GM12878 (cell line): Measurements from ENCODE around the gene PDXDC1. TPM values are rescaled to one million over a fixed set of nuclear protein-coding genes. Genes with fewer than 3 reads are reported as not detected.
A peak's percentile ranks its signal among the peaks of the same experiment; 100 is the strongest.
"Not testable (repeated sequence)": the region's sequence is repeated elsewhere in the genome, so short reads cannot be mapped to it uniquely, and the experiment has no call there.

Experiments used
- ATAC-seq: fragments of 200-7000 bp; cut with Tn5 transposase; 3 replicates; pipeline ENCODE4 v1.9.1; 2020; ENCODE audit warnings: mild to moderate bottlenecking, moderate library complexity
- BruUV-seq: library from RNA; stranded (reverse); fragments of 400-500 nt; replicated peaks from 2 replicates; lab custom pipeline; 2021; lab: Mats Ljungman, UMichigan
- CTCF ChIA-PET: fragments of 300-600 bp; sonication (Branson Sonifier 250); formaldehyde crosslinking; extraction: SDS; loops from one replicate; lab custom pipeline; 2021; ENCODE audit warnings: inconsistent platforms; lab: Yijun Ruan, JAX
- POLR2A ChIA-PET: fragments of 350-600 bp; formaldehyde crosslinking; extraction: SDS; loops from one replicate; lab custom pipeline; 2021; ENCODE audit warnings: inconsistent platforms; lab: Charles Lee
- RAD21 ChIA-PET: fragments of 300-600 bp; sonication (Branson Sonifier 250); formaldehyde crosslinking; loops from one replicate; lab custom pipeline; 2023; ENCODE audit warnings: antibody characterized with exemption; ENCODE audit not compliant: unreplicated experiment; lab: Charles Lee
- SMC1A ChIA-PET: fragments of 300-600 bp; sonication (Branson Sonifier 250); formaldehyde crosslinking; loops from one replicate; lab custom pipeline; 2023; ENCODE audit not compliant: unreplicated experiment, uncharacterized antibody; lab: Charles Lee
- DNase-seq: peaks from one replicate; pipeline ENCODE4 v3.0.0-alpha.2; 2011; ENCODE audit warnings: low read depth, low spot score
- FAIRE-seq: peaks from 3 replicates; lab custom pipeline; 2011; peaks lifted over from hg19 to GRCh38; lab: Jason Lieb, UNC
- H2AFZ ChIP-seq: 2 replicates; pipeline ENCODE4 v1.6.0; 2011; ENCODE audit warnings: low read depth, low read length, control low read depth; ENCODE audit not compliant: control insufficient read depth
- H3K27ac ChIP-seq: 2 replicates; pipeline ENCODE4 v1.5.1; 2011; ENCODE audit warnings: control low read depth; ENCODE audit not compliant: control insufficient read depth, insufficient read depth
- H3K27me3 ChIP-seq, 2 experiments: replicated peaks in 1 of 2; 2 replicates each; pipeline versions ENCODE4 v1.6.0 to v1.6.1; 2011; ENCODE audit warnings: low read length in 1 of 2; ENCODE audit not compliant: control insufficient read depth in 2 of 2, insufficient read depth in 2 of 2
- H3K36me3 ChIP-seq, 2 experiments: 2 replicates each; pipeline ENCODE4 v1.5.1; 2011; ENCODE audit warnings: low read length in 1 of 2; ENCODE audit not compliant: control insufficient read depth in 2 of 2, insufficient read depth in 2 of 2
- H3K4me1 ChIP-seq: 2 replicates; pipeline ENCODE4 v1.6.1; 2011; ENCODE audit warnings: mild to moderate bottlenecking, low read length, moderate library complexity, mixed read lengths; ENCODE audit not compliant: control insufficient read depth, insufficient read depth
- H3K4me2 ChIP-seq: 2 replicates; pipeline ENCODE4 v1.6.0; 2011; ENCODE audit warnings: control low read depth; ENCODE audit not compliant: control insufficient read depth, insufficient read depth
- H3K4me3 ChIP-seq: fragments of 200-600 bp; sonication (generic); 2 replicates; pipeline ENCODE4 v1.5.1; 2016
- H3K79me2 ChIP-seq: 2 replicates; pipeline ENCODE4 v1.6.0; 2011; ENCODE audit warnings: low read length; ENCODE audit not compliant: control insufficient read depth, insufficient read depth
- H3K9ac ChIP-seq: 2 replicates; pipeline ENCODE4 v1.8.0; 2011; ENCODE audit warnings: low read length, control low read depth, mixed read lengths; ENCODE audit not compliant: control insufficient read depth, insufficient read depth
- H3K9me3 ChIP-seq: replicated peaks from 3 replicates; pipeline ENCODE4 v1.5.1; 2011; ENCODE audit warnings: mild to moderate bottlenecking, low read length; ENCODE audit not compliant: control insufficient read depth, insufficient read depth
- H4K20me1 ChIP-seq: 2 replicates; pipeline ENCODE4 v1.6.0; 2011; ENCODE audit not compliant: control insufficient read depth, insufficient read depth
- ATF7 ChIP-seq: fragments of 450-650 bp; IDR thresholded peaks from 2 replicates; pipeline ENCODE4 v1.6.1; 2016; ENCODE audit warnings: low read depth, mild to moderate bottlenecking
- BHLHE40 ChIP-seq, 2 experiments: fragments of 450-650 bp in 1 of 2; IDR thresholded peaks; 2 replicates each; pipeline ENCODE4 v1.6.1; 2011 to 2017; ENCODE audit warnings: low read depth in 2 of 2, borderline replicate concordance in 1 of 2, improper control_type of control experiment in 1 of 2, low read length in 1 of 2, mild to moderate bottlenecking in 1 of 2
- CHD1 ChIP-seq: IDR thresholded peaks from 2 replicates; pipeline ENCODE4 v1.6.1; 2012; ENCODE audit warnings: low read depth, low read length, improper control_type of control experiment
- GATAD2B ChIP-seq: fragments of 450-650 bp; conservative IDR thresholded peaks from 2 replicates; pipeline ENCODE4 v1.6.1; 2017; ENCODE audit warnings: low read depth, mild to moderate bottlenecking, moderate library complexity
- LARP7 ChIP-seq: fragments of 450-650 bp; IDR thresholded peaks from 2 replicates; pipeline ENCODE4 v1.6.1; 2017; ENCODE audit warnings: mild to moderate bottlenecking
- NRF1 ChIP-seq: conservative IDR thresholded peaks from 2 replicates; pipeline ENCODE4 v1.6.1; 2011; ENCODE audit warnings: mild to moderate bottlenecking, low read depth, low read length, improper control_type of control experiment
- RB1 ChIP-seq: fragments of 450-650 bp; formaldehyde crosslinking; IDR thresholded peaks from 2 replicates; pipeline ENCODE4 v1.6.1; 2017; ENCODE audit warnings: mild to moderate bottlenecking, borderline replicate concordance
- TAF1 ChIP-seq: IDR thresholded peaks from 2 replicates; pipeline ENCODE4 v1.6.1; 2011; ENCODE audit warnings: mild to moderate bottlenecking, low read depth, low read length, borderline replicate concordance
- WGBS: methylation state at CpG from one replicate; pipeline ENCODE4 v1.1.6; 2016; ENCODE audit warnings: low lambda C conversion rate; ENCODE audit not compliant: insufficient replicate concordance, insufficient coverage; ENCODE audit errors: missing lambda C conversion rate; 5-methylcytosine and 5-hydroxymethylcytosine counted together
- in situ Hi-C: fragments of 300-500 bp; cut with MboI; formaldehyde crosslinking; loops from 9 replicates; pipeline ENCODE4 v1.14.3; 2018; ENCODE audit warnings: mixed read lengths
- intact Hi-C: fragments of 100-400 bp; cut with micrococcal nuclease; formaldehyde crosslinking; loops from one replicate; pipeline ENCODE4 v1.14.2; 2022; ENCODE audit not compliant: unreplicated experiment
- polyA plus RNA-seq, 11 experiments: library from polyadenylated mRNA; depleted of rRNA in 4 of 11; unstranded in 6 of 11; stranded (reverse) in 5 of 11; fragments of >200 nt; fragmentation: Nextera tagmentation in 4 of 11; fragmentation: Illumina TruSeq in 1 of 11; extraction: Ambion mirVana in 4 of 11; extraction: Trizol in 1 of 11; gene quantifications; 1 replicate in 1 of 11; 2 replicates in 10 of 11; pipeline versions ENCODE4 v1.2.1 to v1.2.3, GENCODE V29; 2011 to 2016; ENCODE audit warnings: inconsistent platforms in 2 of 11, missing spikeins in 2 of 11, low read depth in 1 of 11
- total RNA-seq, 4 experiments: library from RNA; depleted of rRNA in 3 of 4; stranded (reverse); fragments of >200 nt in 3 of 4; fragmentation: Illumina TruSeq in 1 of 4; extraction: Trizol in 1 of 4; gene quantifications; 2 replicates each; pipeline versions ENCODE4 v1.2.1 to v1.2.3, GENCODE V29; 2013 to 2021

PDXDC1 gene
- total and polyA plus RNA-seq, 10 of the 15 experiments (the other 5 are each of a cell fraction or from before 2014, with no cell fraction given) = 6.1 to 78.2 (median 53.8) TPM

DNA sequence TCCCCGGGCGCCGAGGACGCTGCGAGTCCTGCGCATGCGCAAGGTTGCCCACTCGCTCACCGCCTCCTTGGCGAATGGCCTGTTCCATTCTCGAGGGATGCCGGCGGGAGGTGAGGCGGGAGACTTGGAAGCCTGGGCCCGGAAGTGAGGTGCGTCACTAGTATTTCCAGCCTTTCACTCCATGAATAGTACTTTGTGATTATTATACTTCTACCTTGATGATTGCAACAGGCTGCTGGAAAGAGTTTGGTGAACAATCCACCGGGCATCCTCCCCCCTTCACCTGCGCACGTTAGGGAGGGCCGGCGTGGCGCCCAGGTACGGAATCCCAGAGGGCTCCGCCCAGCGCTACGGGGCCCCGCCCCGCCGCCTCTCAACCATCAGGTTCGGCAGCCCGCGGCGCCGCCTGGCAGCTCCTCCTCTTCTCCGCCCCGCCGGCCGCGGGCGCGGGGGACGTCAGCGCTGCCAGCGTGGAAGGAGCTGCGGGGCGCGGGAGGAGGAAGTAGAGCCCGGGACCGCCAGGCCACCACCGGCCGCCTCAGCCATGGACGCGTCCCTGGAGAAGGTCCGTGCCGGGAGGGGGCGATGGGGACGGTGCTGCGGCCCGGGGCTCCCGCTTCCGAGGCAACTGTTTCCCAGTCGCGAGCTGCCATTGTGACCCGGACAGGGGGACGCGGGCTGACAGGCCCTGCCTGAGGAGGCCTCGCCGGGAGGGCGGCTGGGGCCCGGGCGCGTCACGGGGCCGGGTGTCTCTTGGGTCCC is at the start of gene PDXDC1 (continued):
- TF ChIP-seq TAF1 (peak; percentile 50; the same call in 1 of the 2 replicates), NRF1 (0 out of 2 replicates have a peak, but pooled peaks have one; percentile 33), CHD1 (peak; percentile 95), RB1 (peak; percentile 64; the same call in 1 of the 2 replicates), ATF7 (peak; percentile 99), BHLHE40 (IDR thresholded peaks at IDR 0.05; ENCODE audit: borderline replicate concordance in 1 of 2, low read depth in 2 of 2, low read length in 1 of 2) (peak; percentile 81 to 91), GATAD2B (peak; percentile 61; the same call in 1 of the 2 replicates), LARP7 (peak; percentile 59; the same call in 1 of the 2 replicates)

DNA sequence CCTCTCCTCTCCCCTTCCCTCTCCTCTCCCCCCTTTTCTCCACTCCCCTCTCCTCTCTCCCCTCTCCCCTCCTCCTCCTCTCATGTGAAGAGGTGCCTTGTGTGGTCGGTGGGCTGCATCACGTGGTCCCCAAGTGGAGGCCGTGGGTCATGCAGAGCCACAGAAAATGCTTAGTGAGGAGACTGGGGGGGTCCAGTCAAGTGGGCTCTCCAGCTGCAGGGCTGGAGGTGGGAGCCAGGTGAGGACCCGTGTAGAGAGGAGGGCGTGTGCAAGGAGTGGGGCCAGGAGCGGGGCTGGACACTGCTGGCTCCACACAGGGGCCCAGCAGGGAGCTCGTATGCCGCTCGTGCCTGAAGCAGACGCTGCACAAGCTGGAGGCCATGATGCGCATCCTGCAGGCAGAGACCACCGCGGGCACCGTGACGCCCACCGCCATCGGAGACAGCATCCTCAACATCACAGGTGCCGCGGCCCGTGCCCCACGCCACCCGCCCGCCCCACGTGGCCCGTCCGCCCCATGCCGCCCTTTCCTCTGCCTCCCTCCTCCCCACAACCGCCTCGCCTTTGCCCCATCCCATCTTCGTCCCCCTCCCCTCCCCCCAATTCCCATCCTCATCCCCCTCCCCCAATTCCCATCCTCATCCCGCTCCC is 46.6 kb upstream of the PDXDC1 start:
- H2AFZ ChIP-seq, H4K20me1 ChIP-seq, H3K4me1 ChIP-seq, RAD21 ChIA-PET, H3K9me3 ChIP-seq, H3K79me2 ChIP-seq, SMC1A ChIA-PET, H3K9ac ChIP-seq, H3K27me3 ChIP-seq, in situ Hi-C loops, intact Hi-C loops, DNase-seq, BruUV-seq, FAIRE-seq, H3K4me2 ChIP-seq, H3K27ac ChIP-seq, POLR2A ChIA-PET, CTCF ChIA-PET, H3K36me3 ChIP-seq, H3K4me3 ChIP-seq: not testable (repeated sequence)
- peak; percentile 42; the same call in 2 of the 3 replicates for ATAC-seq
- WGBS = 82% methylated on average over 6 of the region's 31 CpGs

DNA sequence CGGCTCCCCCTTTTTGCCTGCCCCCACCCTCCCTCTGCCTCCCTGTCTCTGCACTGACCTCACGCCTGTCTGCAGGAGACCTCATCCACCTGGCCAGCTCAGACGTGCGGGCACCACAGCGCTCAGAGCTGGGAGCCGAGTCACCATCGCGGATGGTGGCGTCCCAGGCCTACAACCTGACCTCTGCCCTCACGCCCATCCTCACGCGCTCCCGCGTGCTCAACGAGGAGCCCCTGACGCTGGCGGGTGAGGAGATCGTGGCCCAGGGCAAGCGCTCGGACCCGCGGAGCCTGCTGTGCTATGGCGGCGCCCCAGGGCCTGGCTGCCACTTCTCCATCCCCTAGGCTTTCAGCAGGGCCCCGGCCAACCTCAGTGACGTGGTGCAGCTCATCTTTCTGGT is 45.6 kb upstream of the PDXDC1 start:
- FAIRE-seq, H3K27me3 ChIP-seq, RAD21 ChIA-PET, DNase-seq, POLR2A ChIA-PET, in situ Hi-C loops, H3K9ac ChIP-seq, H3K4me3 ChIP-seq, H3K9me3 ChIP-seq, H3K27ac ChIP-seq, intact Hi-C loops, H3K4me2 ChIP-seq, H4K20me1 ChIP-seq, ATAC-seq, H3K4me1 ChIP-seq, BruUV-seq, H2AFZ ChIP-seq, H3K36me3 ChIP-seq, CTCF ChIA-PET, H3K79me2 ChIP-seq, SMC1A ChIA-PET: not testable (repeated sequence)
- 95% methylated on average over 18 of the region's 26 CpGs for WGBS
